Stimulated activated CD4-positive, alpha-beta T cell treated with anti-CD3 and anti-CD28 coated beads, TNF-alpha, amount 100 ng/mL, for 1 hour (primary cell): ENCODE data around the gene VSX2.
A peak's percentile ranks its signal among the peaks of the same experiment; 100 is the strongest.

Experiments used
- DNase-seq, 3 donors: peaks; one replicate each; pipeline ENCODE4 v3.0.0-alpha.2; 2020; ENCODE audit warnings: low read depth in 3 of 3, low spot score in 1 of 3

VSX2 gene

DNA sequence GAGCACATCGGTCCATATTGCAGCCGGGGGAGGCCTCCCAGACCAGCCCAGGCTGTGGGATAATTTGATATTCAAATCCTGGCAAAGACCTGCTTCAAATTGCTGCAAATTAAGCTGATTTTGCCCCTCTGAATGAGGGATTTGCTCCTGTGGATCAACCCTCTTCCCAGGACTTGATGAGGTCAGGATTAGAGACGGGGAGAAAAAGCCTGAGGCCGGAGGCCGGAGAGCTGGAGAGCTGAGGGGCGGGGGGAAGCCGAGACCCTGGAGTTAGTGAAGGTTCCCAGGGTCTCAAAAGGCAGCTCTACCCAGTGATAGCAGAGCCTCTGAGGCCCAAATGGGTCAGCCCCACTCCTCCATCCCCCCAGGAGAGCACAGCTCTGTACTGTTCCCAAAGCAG is 17.5 kb upstream of the VSX2 start:
- no peak for DNase-seq

DNA sequence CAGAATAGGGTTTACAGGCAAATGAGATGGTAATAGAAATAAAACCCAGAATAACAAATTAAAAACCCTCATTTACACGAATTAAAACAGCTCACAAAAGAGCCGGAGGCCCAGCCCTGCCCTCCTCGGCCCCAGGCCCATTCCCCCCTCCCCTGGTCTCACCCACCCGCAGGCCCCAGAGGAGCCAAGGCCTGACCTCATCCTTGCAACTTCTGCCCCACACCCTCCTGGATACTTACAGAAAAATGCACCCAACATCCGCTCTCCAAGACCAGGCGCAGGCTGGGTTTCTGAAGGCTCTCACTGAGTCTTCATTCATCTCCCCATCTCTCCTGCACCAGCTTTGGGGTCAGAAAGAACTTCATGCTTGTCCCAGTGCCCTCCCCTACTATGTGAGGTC is 16.2 kb upstream of the VSX2 start:
- DNase-seq = no peak

DNA sequence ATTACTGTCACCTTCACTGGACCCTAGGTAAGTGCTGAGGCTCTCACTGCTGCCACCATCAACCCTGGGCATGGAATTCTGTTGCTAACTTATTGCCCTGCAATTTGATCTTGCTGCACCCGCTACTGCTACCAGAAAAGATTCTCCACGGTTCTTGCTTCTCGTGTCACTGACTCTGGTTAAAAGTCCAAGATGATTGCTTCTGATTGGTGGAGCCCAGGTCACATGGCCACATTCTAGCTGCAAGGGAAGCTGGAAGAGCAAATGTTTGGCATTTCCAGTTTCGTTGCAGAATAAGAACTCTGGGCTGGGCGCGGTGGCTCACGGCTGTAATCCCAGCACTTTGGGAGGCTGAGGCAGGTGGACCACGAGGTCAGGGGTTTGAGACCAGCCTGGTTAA is 7.5 kb upstream of the VSX2 start:
- no peak for DNase-seq

DNA sequence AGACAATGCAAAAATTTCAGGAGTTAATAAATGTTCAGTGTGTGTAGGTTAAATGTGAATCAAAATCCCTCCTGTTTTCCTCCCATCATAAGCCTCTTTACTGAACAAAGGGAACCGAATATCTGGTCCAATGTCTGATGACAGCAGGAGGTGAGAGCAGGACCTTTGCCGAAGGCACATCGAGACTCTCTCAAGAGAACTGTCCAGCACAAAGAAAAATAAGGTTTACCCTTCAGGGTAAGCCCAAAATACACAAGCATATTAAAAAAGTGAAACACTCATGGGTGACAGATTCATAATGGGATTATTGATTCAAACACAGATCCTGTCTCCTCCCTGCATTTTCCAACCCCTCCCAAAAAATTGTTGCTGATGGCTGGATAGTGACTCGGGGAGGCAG is 4.2 kb upstream of the VSX2 start:
- no peak for DNase-seq

DNA sequence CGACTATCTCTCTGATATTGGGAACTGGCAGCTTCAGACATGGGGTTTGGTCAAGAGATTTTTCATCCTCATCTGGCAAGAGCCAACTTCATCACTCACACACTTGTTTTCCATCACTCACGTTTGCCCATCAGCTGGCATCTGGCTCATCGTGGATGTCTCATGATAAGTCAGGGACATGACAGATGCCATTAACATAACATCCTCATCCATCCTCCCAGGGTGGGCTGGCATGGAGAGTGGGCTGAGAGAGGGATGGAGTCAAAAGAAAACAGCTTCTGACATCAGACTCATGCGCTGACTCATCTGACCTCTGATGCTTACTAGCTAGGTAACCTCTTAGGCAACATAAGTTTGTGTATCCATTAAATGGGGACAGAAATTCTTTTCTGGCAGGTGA is 1.8 kb upstream of the VSX2 start:
- DNase-seq = no peak

DNA sequence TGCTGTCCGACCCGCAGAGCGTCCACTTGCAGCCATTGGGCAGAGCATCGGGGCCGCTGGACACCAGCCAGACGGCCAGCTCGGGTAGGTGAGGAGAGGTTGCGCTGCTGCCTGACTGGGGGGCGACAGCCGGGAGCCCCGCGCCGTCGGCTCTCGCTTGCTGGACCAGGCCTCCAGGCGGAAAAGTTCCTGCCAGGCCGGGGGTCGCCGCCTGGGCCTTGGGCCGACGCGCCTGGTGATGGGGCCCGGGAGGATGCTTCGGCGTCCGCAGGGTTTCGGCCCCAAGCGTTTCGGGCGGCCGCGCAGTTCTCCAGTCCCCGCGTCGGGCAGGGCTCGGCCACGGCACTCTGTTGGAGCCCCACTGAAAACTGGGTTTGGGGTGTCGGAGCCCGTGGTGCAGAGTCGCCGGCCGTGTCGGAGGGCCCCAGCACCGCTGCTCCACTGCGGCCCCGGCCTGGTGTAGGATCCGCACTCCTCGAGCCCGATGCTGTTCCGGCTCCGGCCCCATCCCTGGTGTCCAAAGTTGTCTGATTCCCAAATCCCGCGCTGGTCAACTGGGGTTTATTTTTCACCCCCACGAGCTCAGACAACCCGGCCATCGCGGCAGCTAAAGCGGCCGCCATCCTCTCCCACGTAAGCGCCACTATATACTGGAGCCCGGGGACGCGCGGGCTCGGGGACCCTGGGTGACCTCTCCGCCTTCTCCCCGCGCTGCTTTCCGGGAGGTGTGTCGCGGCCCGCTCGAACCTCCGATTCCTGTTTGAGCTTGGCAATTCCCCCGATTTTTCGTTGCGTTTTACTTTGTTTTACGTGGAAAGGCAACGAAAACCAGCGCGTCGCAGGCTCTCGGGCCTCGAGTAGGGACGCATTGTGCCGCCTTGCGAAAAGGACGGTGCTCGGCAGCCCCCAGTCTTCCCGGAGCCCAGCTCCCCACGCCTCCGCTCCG is 872 bp downstream of the VSX2 start:
- DNase-seq = no peak

DNA sequence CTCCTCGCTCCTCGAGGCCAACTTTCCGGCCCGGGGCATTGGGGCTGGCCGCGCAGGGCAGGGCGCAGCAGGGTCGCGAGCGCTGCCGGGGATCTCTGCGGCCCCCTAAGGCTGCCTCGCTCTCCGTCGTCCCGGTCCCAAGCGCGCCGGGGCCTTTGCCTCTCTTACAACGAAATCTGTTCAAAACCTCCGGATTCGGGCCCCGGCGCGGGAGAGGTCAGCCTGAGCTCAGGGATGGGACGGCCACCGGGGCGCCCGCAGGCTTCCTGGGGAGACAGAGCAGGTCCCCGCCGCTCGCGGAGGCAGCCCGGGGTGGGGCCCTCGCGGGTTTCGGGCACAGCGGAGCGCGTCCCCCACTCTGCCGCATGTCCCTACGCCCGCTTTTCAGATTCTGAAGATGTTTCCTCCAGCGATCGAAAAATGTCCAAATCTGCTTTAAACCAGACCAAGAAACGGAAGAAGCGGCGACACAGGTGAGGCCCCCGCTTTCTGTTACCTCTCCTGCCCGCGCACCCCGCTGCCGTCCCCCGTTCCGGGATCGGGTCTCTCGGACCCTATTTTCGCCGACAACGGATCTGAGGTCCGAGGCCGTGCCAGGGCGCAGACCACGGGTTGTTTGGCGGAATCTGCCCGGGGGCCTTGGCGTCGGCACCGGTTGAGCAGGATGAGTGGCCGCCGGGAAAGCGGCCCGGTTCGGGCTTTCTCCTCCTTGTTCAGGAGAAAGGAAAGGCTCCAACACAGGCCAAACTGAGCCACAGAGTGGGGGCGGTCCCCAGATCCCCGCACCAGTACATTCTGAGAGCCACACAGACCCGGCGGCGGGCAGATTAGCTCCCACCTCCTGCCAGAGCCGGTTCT is 1.8 kb downstream of the VSX2 start:
- DNase-seq = no peak

DNA sequence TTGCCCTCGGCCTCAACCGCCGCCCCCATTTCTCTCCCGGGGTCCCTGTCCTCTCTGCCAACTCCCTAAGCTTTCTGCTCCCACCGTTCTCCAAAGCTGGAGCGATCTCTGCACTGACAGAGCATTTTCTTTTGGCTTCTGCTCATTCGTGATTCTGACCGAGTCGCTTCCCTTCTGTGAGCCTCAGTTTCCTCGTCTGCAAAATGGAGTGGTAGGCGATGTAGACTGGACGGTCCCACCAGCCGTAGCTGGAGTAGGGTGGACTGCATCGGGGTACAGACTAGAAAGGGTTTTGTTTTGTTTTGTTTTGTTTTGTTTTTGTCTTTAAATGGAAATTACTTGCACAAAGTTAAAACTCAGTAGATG is 2.4 kb downstream of the VSX2 start:
- DNase-seq = no peak

DNA sequence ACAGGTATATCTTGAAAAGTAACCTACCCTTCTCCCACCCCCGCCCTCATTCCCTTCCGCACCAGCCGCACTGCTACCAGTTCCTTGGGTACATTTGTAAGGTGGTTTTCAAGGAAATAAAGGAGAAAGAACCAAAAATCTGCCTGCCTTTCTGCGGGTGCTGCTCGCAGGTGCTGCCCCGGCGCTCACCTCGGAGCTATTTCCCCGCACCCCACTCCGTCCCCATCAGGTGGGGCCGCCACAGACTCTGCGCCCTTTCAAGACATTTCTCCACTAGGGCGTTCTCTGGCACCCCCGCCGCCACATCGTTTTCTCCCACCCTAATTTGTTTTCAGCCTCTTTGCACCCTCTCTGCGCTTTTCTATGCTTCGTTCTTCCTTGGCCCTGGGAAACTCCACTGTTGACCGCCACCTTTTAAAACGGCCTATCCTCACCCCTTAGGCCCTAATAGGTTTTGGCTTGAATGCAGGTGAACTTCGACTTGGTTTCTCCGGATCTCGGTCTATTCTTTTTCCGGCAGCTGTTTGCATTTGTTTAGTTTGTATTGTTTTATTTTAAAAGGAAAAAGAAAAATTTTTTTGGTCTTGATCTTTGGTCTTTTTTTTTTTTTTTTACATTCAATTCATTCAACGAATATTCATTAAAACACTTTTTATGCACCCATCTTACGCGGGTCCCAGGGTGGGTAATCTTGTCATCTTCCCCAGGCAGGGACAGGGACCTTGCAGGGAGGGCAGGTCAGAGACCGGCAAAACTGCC is 3.0 kb downstream of the VSX2 start:
- no peak for DNase-seq

DNA sequence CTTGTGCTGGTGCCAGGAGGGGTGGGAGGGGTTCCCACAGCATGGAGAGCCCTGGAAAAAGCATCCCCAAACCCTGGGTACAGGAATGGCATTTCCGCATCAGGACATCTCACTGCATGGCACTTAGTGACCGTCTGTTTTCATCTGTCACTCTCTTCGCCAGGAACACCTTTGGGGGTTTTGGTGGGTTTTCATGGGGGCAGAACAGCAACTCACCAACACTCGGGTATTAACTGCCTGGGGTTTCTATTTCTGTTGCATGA is 3.5 kb downstream of the VSX2 start:
- DNase-seq = no peak

DNA sequence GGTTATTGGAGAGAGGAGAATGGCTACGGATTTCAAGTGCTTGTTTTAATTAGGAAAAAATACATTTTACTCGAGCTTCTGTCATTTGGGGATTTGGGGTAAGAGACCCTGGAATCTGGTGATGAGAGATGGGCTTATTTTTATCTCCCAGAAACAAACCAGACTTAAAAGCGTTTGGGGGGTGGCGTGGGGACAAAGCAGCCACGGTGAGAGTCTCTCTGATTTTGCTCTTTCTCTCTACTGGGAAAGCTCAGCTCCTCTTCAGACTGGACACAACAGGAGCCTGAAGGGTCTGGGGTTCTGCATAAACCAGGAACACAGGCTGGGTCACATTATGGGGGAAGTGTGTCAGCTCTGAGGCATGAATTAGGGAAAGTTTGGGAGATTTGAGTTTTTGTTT is 3.8 kb downstream of the VSX2 start:
- DNase-seq = no peak

DNA sequence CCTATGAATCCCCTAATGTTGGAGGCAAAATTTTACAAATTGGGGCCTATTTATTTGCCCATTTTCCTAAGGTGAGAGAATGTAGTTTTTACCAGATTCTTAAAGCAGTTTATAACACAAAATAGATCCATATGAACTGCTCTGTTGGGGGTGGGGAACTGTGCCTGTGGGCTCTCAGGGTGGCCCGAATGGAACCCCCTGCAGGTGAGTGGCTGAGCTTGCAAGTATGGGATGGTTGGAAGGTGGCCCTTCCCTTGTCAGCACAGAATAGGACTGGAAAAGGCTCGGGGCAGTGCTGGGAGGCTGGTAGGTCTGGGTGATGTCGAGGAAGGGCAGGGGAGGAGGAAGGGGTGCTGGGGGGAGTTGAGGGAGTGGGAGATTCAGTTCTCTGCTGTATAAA is 4.9 kb downstream of the VSX2 start:
- DNase-seq = no peak

DNA sequence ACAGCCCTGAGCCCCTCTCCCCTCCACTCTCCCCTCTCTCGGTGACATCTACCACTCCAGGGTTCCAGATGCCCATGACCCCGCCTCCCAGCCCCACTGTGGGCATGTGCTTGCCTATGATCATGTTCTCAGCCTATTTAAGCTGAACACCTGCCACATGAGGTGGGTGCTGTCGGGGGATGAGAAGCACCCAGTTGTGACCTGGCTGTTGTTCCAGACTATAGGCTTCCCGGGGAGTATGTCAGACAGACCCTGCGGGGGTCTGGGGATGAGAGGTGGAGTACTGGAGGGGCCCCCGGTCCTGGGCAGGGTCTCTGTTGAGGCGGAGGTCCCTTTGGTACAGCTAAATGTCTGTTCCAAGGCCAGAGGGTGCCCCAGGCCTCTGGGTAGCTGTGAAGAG is 6.0 kb downstream of the VSX2 start:
- no peak for DNase-seq

DNA sequence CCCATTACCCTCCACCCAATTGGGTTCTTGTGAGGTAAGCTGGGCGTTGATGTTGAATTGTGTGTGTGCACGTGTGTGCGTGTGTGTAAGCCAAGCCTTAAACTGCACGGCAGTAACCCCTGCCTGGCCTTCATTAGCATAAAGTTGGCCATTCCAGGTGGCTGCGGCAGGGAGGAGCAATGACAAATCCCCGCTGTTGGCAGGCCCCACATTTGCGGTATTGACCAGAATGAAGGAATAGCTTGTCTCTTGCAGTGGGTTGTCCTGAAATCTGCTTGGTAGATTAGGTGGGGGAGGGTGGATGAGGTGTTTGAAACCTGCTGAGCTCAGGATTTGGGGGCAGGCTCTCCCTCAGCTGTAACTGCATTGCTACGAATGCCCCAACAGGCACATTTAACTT is 7.3 kb downstream of the VSX2 start:
- no peak for DNase-seq

DNA sequence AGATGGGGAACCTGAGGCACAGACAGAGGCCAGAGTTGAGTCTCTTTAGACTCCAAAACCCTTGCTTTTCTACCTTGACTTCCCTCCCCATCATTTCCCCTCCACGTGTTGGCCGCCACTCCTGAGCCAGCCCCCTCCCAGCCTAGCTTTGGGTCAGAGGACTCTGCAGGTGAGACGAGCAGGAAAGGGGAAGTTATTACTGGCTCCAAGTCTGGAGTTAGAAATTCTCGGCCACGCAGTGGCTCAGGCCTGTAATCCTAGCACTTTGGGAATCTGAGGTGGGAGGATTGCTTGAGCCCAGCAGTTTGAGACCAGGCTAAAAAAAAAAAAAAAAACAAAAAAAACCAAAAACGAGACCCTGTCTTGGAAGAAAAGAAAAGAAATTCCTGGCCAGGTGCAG is 8.8 kb downstream of the VSX2 start:
- DNase-seq = no peak

DNA sequence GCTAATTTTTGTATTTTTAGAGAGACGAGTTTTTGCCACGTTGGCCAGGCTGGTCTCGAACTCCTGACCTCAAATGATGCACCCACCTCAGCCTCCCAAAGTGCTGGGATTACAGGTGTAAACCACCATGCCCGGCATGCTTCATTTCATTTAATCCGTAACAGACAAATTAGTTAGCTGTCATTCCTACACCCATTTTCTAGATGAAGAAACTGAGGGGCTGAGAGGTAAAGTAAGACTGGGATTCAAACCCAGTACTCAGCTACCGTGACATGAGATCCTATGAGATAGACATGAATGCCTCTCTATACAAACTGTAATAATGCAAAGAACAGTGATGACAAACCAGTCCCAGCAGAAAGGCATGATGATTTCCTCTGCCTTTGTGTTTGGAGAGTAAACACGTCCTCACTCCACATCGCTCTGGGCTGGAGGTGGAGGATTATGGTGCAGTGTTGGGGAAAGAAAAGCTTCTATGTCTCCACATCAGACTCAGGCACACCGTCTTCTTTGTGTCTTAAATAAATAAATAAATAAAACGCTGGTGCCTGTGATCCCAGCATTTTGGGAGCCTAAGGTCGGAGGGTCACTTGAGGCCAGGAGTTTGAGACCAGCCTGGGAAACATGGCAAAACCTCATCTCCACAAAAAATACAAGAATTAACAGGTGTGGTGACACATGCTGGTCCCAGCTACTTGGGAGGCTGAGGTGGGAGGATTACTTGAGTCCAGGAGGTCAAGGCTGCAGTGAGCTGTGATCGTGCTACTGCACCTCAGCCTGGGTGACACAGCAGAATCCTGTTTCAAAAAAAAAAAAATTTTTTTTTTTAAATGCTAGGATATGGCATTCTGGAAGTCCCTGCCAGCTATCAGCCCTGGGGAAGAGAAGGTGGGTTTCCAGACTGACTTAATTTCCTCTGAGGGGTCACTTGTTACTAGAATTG is 10.5 kb downstream of the VSX2 start:
- no peak for DNase-seq

DNA sequence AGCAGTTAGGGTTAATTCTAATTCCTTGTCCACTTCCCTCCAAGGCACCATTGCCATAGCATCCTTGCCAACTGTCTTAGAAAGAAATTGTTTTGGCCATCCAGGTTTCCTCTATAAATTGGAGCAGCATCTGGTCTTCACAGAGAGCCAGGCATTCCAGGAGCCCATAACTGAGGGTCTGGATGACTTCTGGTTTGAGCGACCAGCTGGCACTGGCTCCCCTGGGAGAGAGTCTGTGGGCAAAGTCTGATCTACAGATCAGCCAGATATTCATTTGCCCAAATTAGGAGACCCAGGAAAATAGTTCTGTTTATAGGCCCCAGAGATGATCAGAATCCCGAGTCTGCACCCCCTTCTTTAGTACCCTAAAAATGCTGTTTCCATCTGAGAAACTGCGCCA is 16.0 kb downstream of the VSX2 start:
- no peak for DNase-seq

DNA sequence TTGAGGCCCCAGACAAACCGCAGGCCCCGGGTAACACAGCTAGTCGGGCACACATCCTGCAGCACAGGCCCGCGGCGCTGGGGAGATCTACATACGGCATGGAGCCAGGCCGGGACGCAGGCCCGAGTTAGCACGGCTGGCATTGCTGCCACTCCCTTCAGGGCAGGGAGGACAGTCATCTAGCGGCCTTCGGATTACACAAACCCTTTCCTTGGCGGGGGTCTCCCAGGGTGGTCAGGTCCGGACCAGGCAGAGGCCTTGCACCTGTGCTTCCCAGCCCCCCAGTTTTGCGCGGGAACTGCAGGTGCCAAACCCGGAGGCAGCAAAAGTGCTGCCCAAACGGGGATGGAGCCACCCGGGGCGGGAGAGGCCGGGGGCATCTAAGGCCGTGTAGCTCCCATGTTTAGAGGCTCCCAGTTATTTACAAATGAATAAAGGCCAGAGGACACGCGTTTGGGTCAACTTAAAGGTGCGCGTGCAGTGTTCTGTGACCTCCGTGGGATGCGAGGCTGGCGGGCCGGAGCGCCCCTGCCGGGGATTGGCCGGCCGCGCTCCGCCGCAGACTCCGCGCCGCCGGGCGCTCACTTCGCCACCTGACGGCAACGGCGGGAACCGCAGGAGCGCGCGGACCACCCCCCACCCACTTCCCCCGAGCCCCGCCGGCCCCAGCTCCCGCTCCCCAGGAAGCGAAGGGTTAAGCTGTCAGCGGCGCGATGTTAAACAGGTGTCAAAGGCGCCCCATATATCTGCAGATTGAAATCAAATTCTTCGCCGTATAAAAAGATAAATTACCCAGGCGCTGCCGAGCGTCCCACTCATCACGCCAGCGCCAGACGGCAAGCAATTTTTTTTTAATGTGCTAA is 18.1 kb downstream of the VSX2 start:
- DNase-seq = peak; percentile 7 to 62 (median 45)

DNA sequence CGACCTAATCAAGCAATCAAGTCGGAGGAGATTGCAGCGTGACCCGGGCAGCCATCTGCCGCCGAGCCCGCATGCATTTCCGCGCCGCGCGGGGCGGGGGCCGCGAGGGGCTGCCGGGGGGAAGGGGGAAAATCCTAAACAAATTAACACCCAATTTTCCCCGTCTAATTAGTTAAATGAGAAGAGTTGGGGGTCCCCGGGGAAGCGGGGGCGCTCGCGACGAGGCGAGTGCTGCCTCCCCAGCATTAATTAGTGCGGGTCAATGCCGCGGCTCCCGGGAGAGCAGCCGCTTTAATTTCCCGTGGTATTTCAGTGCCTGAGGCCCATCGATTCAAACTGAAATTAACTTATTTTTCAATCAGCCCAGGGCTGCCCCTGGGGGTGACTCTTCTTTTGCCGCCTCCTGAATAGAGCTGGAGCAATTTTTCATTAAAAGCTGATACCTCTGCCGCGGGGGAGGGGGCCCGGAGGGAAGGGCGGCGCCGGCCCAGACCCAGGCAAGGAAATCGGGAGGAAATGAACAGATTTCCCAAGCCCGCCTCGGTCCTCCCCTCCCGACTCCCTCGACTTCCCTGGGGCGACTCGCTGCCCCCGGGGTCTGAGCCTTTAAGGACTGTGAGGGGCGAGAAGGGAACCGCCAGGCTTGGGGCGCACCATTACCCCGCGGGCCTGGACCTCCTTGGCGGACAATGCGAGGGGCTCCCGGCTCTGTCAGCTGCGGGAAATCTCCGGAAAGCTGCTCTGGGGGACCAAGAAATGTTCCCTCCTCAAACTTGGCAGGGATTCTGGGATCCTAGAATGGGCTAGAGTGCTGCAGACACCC is 18.9 kb downstream of the VSX2 start:
- no peak for DNase-seq
